HS-27A (cell line): ENCODE data around the gene OVCA2.

Experiments used
- DNase-seq: peaks from one replicate; pipeline ENCODE4 v3.0.0-alpha.2; 2012; ENCODE audit warnings: low read depth, missing footprints

OVCA2 gene

GRCh38 chr17:2013994-2014317, 27.9 kb upstream of the OVCA2 start:
- DNase-seq = no peak

- DNase-seq = no peak
These were observed 26.5 kb upstream of the OVCA2 start for GRCh38 chr17:2015314-2015713.

- no peak for DNase-seq
These were observed 25.3 kb upstream of the OVCA2 start for GRCh38 chr17:2016494-2016893.

GRCh38 chr17:2017274-2017941, 24.4 kb upstream of the OVCA2 start:
- no peak for DNase-seq

- no peak for DNase-seq
These were observed 22.9 kb upstream of the OVCA2 start for GRCh38 chr17:2018716-2019510.

GRCh38 chr17:2019723-2020122, 22.1 kb upstream of the OVCA2 start:
- DNase-seq = no peak

GRCh38 chr17:2020721-2021120, 21.1 kb upstream of the OVCA2 start:
- no peak for DNase-seq

- DNase-seq = no peak
These were observed 19.1 kb upstream of the OVCA2 start for GRCh38 chr17:2022647-2023240.

- no peak for DNase-seq
These were observed 18.6 kb upstream of the OVCA2 start for GRCh38 chr17:2023256-2023655.

GRCh38 chr17:2023692-2024571, 17.9 kb upstream of the OVCA2 start:
- DNase-seq = no peak

- DNase-seq = no peak
These were observed 17.1 kb upstream of the OVCA2 start for GRCh38 chr17:2024572-2025219.

GRCh38 chr17:2025220-2025621, 16.6 kb upstream of the OVCA2 start, which contains the start of gene RTN4RL1:
Gene RTN4RL1 (minus strand): TSS chr17:2025334. CDS start chr17:2024865, 469 bp downstream.
- no peak for DNase-seq

- DNase-seq = no peak
These were observed 16.1 kb upstream of the OVCA2 start for GRCh38 chr17:2025622-2026309.

- no peak for DNase-seq
These were observed 14.1 kb upstream of the OVCA2 start for GRCh38 chr17:2027528-2028233.

GRCh38 chr17:2028234-2028614, 13.6 kb upstream of the OVCA2 start:
- no peak for DNase-seq

GRCh38 chr17:2028737-2029136, 13.1 kb upstream of the OVCA2 start:
- DNase-seq = no peak

- DNase-seq = no peak
These were observed 11.7 kb upstream of the OVCA2 start, which contains the start of gene DPH1 for GRCh38 chr17:2029911-2030778. Gene DPH1 (plus strand): TSS chr17:2030153. CDS start chr17:2030170, 17 bp downstream.

GRCh38 chr17:2030779-2031163, 11.1 kb upstream of the OVCA2 start:
- no peak for DNase-seq

GRCh38 chr17:2033153-2033552, 8.7 kb upstream of the OVCA2 start:
- no peak for DNase-seq
